Ascending aorta (tissue), 2 donors: ENCODE data around the gene PATL1. TPM values are rescaled to one million over a fixed set of nuclear protein-coding genes. Genes with fewer than 3 reads are reported as not detected.
A peak's percentile ranks its signal among the peaks of the same experiment; 100 is the strongest.
"Not testable (repeated sequence)": the region's sequence is repeated elsewhere in the genome, so short reads cannot be mapped to it uniquely, and the experiment has no call there.

Experiments
- DNase-seq, 2 donors: peaks; one replicate each; pipeline ENCODE4 v3.0.0-alpha.2; 2019; ENCODE audit warnings: low spot score in 2 of 2
- H3K27ac ChIP-seq, 2 donors: fragments of 200-600 bp; sonication (generic); one replicate each; pipeline ENCODE4 v1.5.1; 2016 to 2017; ENCODE audit warnings: mild to moderate bottlenecking in 1 of 2
- H3K27me3 ChIP-seq: fragments of 200-600 bp; sonication (generic); one replicate; pipeline ENCODE4 v1.5.1; 2017
- H3K36me3 ChIP-seq, 2 donors: fragments of 200-600 bp; sonication (generic); one replicate each; pipeline ENCODE4 v1.5.1; 2016
- H3K4me1 ChIP-seq, 2 donors: fragments of 200-600 bp; sonication (generic); one replicate each; pipeline ENCODE4 v1.5.1; 2016 to 2017; ENCODE audit warnings: mild to moderate bottlenecking in 1 of 2
- H3K4me3 ChIP-seq, 2 donors: fragments of 200-600 bp; sonication (generic); one replicate each; pipeline ENCODE4 v1.5.1; 2016 to 2017; ENCODE audit warnings: mild to moderate bottlenecking in 1 of 2
- H3K9me3 ChIP-seq, 2 donors: fragments of 200-600 bp; sonication (generic); one replicate each; pipeline ENCODE4 v1.5.1; 2016
- CTCF ChIP-seq, 3 experiments: fragments of 200-600 bp in 2 of 3; fragments of 450-650 bp in 1 of 3; sonication (generic) in 2 of 3; IDR thresholded peaks; one replicate each; pipeline ENCODE4 v1.5.1; 2016 to 2019; ENCODE audit warnings: antibody characterized with exemption in 3 of 3, mild to moderate bottlenecking in 1 of 3, moderate library complexity in 1 of 3
- intact Hi-C: fragments of 100-400 bp; cut with DNase I; formaldehyde crosslinking; loops from one replicate; pipeline ENCODE4 v1.15.1; 2023
- total RNA-seq: library from RNA; depleted of rRNA; stranded (reverse); fragments of >200 nt; gene quantifications from one replicate; pipeline ENCODE4 v1.1.0, GENCODE V29; 2016

PATL1 gene
- total RNA-seq, 1 donor from 2014 or later = 6.8 TPM

- intact Hi-C loops = no loop called here
- H3K4me1 ChIP-seq = no peaks in the 10 kb centered on the region
- no peaks in the 10 kb centered on the region for H3K36me3 ChIP-seq
- no peak overlapping the region for H3K4me3 ChIP-seq
- H3K27ac ChIP-seq = no peak overlapping the region
- H3K9me3 ChIP-seq = peaks cover 0 to 15% of the 10 kb centered on the region in 2 donors
- DNase-seq = no peak
- TF ChIP-seq CTCF (IDR thresholded peaks at IDR 0.05) = no peak
- H3K27me3 ChIP-seq = no peaks in the 10 kb centered on the region
Measured at GRCh38 chr11:59692915-59693314, 24.1 kb upstream of the PATL1 start.

GRCh38 chr11:59691156-59691555 lies 22.3 kb upstream of the PATL1 start:
- intact Hi-C loops = no loop called here
- H3K4me1 ChIP-seq = no peaks in the 10 kb centered on the region
- DNase-seq = no peak
- H3K27ac ChIP-seq = no peak overlapping the region
- TF ChIP-seq CTCF (IDR thresholded peaks at IDR 0.05) = no peak
- peaks cover 0 to 15% of the 10 kb centered on the region in 2 donors for H3K9me3 ChIP-seq
- no peak overlapping the region for H3K4me3 ChIP-seq
- H3K27me3 ChIP-seq = no peaks in the 10 kb centered on the region
- H3K36me3 ChIP-seq = no peaks in the 10 kb centered on the region

- DNase-seq = no peak
- intact Hi-C loops = no loop called here
- Histone ChIP-seq H3K27me3 (no peaks in the 10 kb centered on the region), H3K9me3 (peaks cover 0 to 15% of the 10 kb centered on the region in 2 donors), H3K36me3 (no peaks in the 10 kb centered on the region), H3K4me3 (no peak overlapping the region), H3K27ac (no peak overlapping the region), H3K4me1 (no peaks in the 10 kb centered on the region)
- TF ChIP-seq CTCF (IDR thresholded peaks at IDR 0.05) = no peak
Measured at GRCh38 chr11:59689015-59689414, 20.2 kb upstream of the PATL1 start.

GRCh38 chr11:59681260-59681725 lies 12.5 kb upstream of the PATL1 start:
- H3K27me3 ChIP-seq, H3K9me3 ChIP-seq, H3K36me3 ChIP-seq, DNase-seq, H3K4me3 ChIP-seq, H3K27ac ChIP-seq, H3K4me1 ChIP-seq: not testable (repeated sequence)
- intact Hi-C loops = loop anchor here (2.0 kb wide), 1 partner anchor 144 kb away; no protein-coding TSS in a partner anchor

GRCh38 chr11:59680287-59681154 lies 11.7 kb upstream of the PATL1 start:
- H3K4me1 ChIP-seq = no peaks in the 10 kb centered on the region
- no peak for DNase-seq
- H3K27ac ChIP-seq = no peak overlapping the region
- H3K9me3 ChIP-seq = no peaks in the 10 kb centered on the region
- H3K36me3 ChIP-seq = no peaks in the 10 kb centered on the region
- TF ChIP-seq CTCF (IDR thresholded peaks at IDR 0.05) = peak; percentile 27 to 57 (median 41)
- no peaks in the 10 kb centered on the region for H3K27me3 ChIP-seq
- no peak overlapping the region for H3K4me3 ChIP-seq
- intact Hi-C loops = loop anchor here (2.0 kb wide), 1 partner anchor 144 kb away; no protein-coding TSS in a partner anchor

GRCh38 chr11:59679347-59679746 lies 10.5 kb upstream of the PATL1 start:
- Histone ChIP-seq H3K27ac (no peak overlapping the region), H3K9me3 (no peaks in the 10 kb centered on the region), H3K27me3 (no peaks in the 10 kb centered on the region), H3K4me1 (no peaks in the 10 kb centered on the region), H3K36me3 (no peaks in the 10 kb centered on the region), H3K4me3 (no peak overlapping the region)
- TF ChIP-seq CTCF (IDR thresholded peaks at IDR 0.05) = no peak
- DNase-seq = no peak
- intact Hi-C loops = no loop called here
